Left forelimb (tissue), 1 donor: Measurements from ENCODE around the gene CD276.
"Not testable (repeated sequence)": the region's sequence is repeated elsewhere in the genome, so short reads cannot be mapped to it uniquely, and the experiment has no call there.

ENCODE experiments used
- DNase-seq: peaks from one replicate; pipeline ENCODE4 v3.0.0-alpha.2; 2018; ENCODE audit warnings: low spot score

The CD276 gene

DNA sequence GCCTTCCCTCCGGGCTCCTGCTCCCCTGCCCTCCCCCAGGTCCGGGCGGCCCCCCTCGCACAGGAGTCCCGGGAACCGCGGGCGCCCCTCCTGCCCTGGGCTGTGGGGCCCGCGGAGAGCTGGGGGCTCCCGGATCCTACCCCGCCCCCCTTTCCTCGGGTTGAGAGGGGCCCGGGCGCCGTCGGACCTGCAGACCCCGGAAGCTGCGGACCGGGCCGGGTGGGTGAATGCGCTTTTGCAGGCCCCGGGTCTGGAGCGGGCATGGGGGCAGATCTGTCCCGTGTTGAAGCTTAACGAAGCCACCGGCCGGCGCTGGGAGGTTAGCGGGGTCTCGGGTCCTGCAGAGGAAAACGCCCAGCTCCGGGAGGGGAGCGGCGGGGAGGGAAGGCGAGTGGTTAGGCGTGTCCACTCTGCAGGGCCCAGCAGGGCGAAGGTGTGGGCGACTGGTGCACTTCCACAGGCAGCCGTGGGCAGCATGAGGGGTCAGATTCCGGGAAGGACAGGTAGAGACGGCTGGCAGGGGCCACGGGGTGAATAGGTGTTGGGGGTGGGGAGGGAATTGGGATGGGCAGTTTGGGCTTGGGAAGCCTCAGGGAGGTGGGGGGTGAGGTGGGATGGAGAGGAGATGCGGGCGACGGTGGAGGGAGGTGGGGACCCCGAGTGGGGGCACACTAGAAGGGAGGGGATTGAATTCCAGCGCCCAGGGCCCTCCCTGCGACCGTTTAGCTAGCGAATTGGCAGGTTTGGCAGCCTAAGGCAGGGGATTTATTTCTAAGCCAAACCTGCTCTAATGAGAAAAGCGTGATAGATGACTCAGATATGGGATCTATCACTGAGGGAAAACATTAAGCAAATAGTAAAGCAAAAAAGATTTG is 635 bp downstream of the CD276 start:
- no peak for DNase-seq

- DNase-seq, result no peak
These were observed 1.8 kb downstream of the CD276 start for GRCh38 chr15:73685981-73686380.

GRCh38 chr15:73686781-73687256 is 2.6 kb downstream of the CD276 start:
- DNase-seq, result no peak

DNA sequence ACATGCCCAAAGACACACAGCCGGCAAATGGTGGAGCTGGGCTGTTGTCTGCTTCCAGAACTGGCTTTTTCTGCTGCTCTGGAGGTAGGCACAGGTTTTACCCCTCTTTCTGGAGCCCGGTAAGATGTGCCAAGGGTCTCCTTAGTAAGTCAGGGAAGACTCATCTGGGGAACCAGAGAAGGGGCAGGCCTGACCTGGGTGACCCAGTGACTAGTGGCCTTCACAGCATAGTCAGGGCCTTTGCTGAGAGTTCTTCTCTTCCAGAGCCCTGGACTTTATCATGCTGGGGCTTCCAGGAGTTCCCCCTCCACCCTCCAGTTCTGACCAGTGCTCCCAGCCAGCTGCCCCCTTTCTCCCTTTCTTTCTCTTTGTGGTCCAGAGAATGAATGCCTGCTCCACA is 3.2 kb downstream of the CD276 start:
- no peak for DNase-seq

- DNase-seq, result no peak
These were observed 4.3 kb downstream of the CD276 start for GRCh38 chr15:73688455-73688854.

DNA sequence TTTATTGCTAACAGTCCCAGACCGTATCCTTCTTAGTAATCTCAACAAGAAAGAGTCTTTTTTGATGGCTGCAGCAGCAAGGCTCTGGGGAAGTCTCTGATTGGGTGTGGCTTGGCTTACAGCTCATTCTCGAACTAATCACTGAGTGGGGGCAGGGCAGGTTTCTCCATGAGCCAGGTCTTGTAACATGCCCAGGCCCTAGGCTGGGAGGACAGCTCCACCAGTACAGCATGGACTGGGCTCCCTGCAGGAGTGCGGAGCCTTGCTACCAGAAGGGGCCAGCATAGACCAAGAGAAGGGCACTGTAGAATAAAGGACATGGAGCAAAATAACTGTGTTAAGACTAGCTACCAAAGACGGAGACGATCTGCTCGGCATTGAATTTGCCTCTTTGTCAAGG is 7.2 kb downstream of the CD276 start:
- peak; percentile 65 for DNase-seq

GRCh38 chr15:73694419-73694818 is 10.2 kb downstream of the CD276 start:
- DNase-seq, result no peak

GRCh38 chr15:73695773-73696640 is 11.8 kb downstream of the CD276 start:
- DNase-seq, result no peak

DNA sequence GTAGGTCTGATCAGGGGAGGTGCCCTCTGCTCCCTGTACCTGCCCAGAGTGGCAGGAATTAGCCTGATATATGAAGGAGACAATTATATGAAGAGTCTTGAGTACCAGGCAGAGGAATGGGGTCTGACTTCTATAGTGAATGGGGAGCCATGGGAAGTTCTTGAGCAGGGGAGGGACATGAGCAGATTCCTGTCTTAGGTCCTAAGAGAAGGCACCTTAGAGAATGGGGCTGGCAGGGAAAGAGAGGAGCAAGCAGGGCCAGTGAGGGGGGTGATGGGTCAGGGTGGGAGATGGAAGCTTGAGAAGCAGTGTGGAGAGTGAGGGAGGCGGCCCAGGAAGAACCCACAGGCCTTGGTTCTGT is 12.4 kb downstream of the CD276 start:
- DNase-seq, result no peak

DNA sequence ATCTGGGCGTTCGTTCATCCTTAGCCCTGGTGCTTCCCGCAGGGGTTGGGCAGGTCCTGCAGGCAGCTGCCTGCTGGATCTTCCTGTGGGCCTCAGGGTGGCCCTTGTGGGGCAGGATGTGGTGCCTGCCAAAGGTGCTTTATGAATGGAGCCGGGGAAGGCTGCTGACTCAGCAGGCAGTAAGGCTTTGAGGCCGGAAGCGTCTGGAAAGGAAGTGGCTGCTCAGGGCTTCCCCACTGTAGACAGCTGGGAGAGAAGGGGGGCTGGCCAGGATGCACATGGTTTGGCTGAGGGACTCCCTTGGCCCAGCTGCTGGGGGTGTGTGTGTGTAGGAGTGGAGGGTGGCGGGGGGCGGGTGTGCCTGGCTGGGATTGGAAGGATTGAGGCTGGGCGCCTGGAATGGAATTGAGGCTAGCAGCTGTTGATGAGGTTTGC is 12.9 kb downstream of the CD276 start:
- DNase-seq, result peak; percentile 95

GRCh38 chr15:73699249-73700040 is 15.3 kb downstream of the CD276 start:
- DNase-seq, result no peak

DNA sequence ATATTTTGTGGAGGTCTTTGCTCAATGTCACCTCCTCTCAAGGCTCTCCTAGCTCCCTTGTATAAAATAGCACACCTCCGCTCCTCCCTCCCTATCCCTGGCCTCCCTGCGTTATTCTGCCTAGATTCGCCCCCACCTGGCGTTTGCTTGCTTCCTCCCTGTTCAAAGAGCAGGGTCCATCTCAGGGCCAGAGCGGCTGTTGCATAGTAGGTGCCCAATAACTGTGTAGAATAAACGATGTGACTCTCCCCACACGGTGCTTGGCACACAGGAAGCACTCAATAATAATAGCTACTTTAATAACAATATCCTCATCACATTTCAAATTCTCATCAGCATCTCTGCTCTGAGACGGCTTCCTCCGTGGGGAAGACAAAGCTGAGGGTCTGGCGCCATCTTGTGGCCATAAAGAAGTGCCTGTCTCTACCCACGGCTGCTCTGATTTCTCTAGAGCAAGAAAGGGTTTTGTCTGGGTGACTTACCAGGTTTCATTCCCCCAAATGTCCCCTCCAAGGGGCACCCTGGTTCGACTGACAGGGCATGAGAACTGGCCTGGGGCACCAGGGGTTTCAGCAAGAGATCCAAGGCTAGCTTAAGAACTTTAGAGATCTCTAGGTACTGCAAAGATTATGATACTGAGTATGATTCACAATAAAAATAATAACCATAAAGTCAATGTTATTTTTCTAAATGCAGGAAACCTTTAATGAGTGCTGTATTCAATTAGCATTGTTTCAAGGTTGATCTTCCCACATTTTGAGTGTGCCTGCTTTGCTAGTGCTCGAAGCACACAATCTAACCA is 16.1 kb downstream of the CD276 start:
- peak; percentile 78 for DNase-seq

- DNase-seq, result not testable (repeated sequence)
These were observed 18.4 kb downstream of the CD276 start for GRCh38 chr15:73702311-73703239.

DNA sequence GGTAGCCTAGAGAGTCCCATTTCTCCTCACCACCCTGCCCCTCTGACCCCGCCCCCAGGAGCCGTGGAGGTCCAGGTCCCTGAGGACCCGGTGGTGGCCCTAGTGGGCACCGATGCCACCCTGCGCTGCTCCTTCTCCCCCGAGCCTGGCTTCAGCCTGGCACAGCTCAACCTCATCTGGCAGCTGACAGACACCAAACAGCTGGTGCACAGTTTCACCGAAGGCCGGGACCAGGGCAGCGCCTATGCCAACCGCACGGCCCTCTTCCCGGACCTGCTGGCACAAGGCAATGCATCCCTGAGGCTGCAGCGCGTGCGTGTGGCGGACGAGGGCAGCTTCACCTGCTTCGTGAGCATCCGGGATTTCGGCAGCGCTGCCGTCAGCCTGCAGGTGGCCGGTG is 19.4 kb downstream of the CD276 start:
- DNase-seq, result not testable (repeated sequence)

DNA sequence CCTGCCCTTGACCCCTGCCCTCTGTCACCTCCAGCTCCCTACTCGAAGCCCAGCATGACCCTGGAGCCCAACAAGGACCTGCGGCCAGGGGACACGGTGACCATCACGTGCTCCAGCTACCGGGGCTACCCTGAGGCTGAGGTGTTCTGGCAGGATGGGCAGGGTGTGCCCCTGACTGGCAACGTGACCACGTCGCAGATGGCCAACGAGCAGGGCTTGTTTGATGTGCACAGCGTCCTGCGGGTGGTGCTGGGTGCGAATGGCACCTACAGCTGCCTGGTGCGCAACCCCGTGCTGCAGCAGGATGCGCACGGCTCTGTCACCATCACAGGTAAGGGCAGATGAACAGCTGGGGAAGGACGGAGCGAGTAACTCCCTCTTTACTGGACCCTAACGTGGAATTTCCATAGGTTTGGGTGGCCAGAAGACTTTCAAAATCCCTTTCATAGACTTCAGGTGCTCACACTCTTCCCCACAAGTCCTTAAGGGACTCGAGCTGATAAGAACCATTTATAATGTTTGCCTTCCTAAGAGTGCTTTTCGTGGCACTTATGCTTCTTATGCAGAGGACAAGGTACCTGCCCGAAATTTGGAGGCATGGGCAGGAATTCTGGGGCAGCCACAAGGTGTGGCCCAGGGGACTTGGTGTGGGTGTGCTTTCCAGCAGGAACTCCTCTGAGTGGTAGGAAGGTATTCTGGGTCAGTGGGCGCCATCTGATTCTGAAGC is 20.1 kb downstream of the CD276 start:
- DNase-seq, result not testable (repeated sequence)

- DNase-seq, result peak; percentile 76
These were observed 20.9 kb downstream of the CD276 start for GRCh38 chr15:73704869-73705645.

- no peak for DNase-seq
These were observed 24.5 kb downstream of the CD276 start for GRCh38 chr15:73708691-73709090.

- DNase-seq, result no peak
These were observed 25.1 kb downstream of the CD276 start for GRCh38 chr15:73709241-73709640.

- DNase-seq, result no peak
These were observed 25.5 kb downstream of the CD276 start for GRCh38 chr15:73709686-73710085.
